HepG2 (cell line): ENCODE results near the gene DOLK. TPM values are rescaled to one million over a fixed set of nuclear protein-coding genes. Genes with fewer than 3 reads are reported as not detected.

ENCODE experiments used
- AKNA ChIP-seq: sonication (generic); formaldehyde crosslinking; IDR thresholded peaks from 2 replicates; pipeline ENCODE4 v1.4.0; 2020; ENCODE audit warnings: missing genetic modification reagents, borderline replicate concordance
- ATRX ChIP-seq: sonication (generic); formaldehyde crosslinking; IDR thresholded peaks from 2 replicates; pipeline ENCODE4 v1.4.0; 2020; ENCODE audit warnings: missing genetic modification reagents, borderline replicate concordance
- CBX5 ChIP-seq: sonication (generic); formaldehyde crosslinking; IDR thresholded peaks from 2 replicates; pipeline ENCODE4 v1.4.0; 2020; ENCODE audit warnings: missing genetic modification reagents, borderline replicate concordance
- CC2D1A ChIP-seq: sonication (generic); formaldehyde crosslinking; IDR thresholded peaks from 2 replicates; pipeline ENCODE4 v1.8.1; 2023; ENCODE audit warnings: mild to moderate bottlenecking, missing genetic modification reagents
- ELF1 ChIP-seq: sonication (generic); formaldehyde crosslinking; IDR thresholded peaks from 2 replicates; pipeline ENCODE4 v1.4.0; 2020; ENCODE audit warnings: missing genetic modification reagents
- HDAC2 ChIP-seq: sonication (generic); formaldehyde crosslinking; IDR thresholded peaks from 2 replicates; pipeline ENCODE4 v1.4.0; 2020; ENCODE audit warnings: missing genetic modification reagents
- HOXA5 ChIP-seq: sonication (generic); formaldehyde crosslinking; IDR thresholded peaks from 2 replicates; pipeline ENCODE4 v1.4.0; 2020; ENCODE audit warnings: missing genetic modification reagents
- HOXA7 ChIP-seq: sonication (generic); formaldehyde crosslinking; IDR thresholded peaks from 2 replicates; pipeline ENCODE4 v1.8.1; 2022; ENCODE audit warnings: mild to moderate bottlenecking, missing genetic modification reagents, moderate library complexity
- JARID2 ChIP-seq: sonication (generic); formaldehyde crosslinking; IDR thresholded peaks from 2 replicates; pipeline ENCODE4 v1.8.1; 2023; ENCODE audit warnings: missing genetic modification reagents, inconsistent platforms; ENCODE audit not compliant: insufficient replicate concordance
- KDM2A ChIP-seq: sonication (generic); formaldehyde crosslinking; IDR thresholded peaks from 2 replicates; pipeline ENCODE4 v1.4.0; 2020; ENCODE audit warnings: low read depth, missing genetic modification reagents, borderline replicate concordance
- NKX3-1 ChIP-seq: sonication (generic); formaldehyde crosslinking; IDR thresholded peaks from 2 replicates; pipeline ENCODE4 v1.5.0; 2020; ENCODE audit warnings: missing genetic modification reagents
- PRMT3 ChIP-seq: sonication (generic); formaldehyde crosslinking; IDR thresholded peaks from 2 replicates; pipeline ENCODE4 v1.8.1; 2022; ENCODE audit warnings: low read depth, mild to moderate bottlenecking, moderate library complexity, missing genetic modification reagents, borderline replicate concordance
- RELA ChIP-seq: sonication (generic); formaldehyde crosslinking; IDR thresholded peaks from 2 replicates; pipeline ENCODE4 v1.4.0; 2020; ENCODE audit warnings: missing genetic modification reagents
- RFX1 ChIP-seq: fragments of 450-650 bp; IDR thresholded peaks from 2 replicates; pipeline ENCODE4 v1.6.1; 2017
- SMYD3 ChIP-seq: sonication (generic); formaldehyde crosslinking; IDR thresholded peaks from 2 replicates; pipeline ENCODE4 v1.8.1; 2023; ENCODE audit warnings: mild to moderate bottlenecking, missing genetic modification reagents
- TEAD3 ChIP-seq: optimal IDR thresholded peaks from 2 replicates; pipeline ENCODE3; 2016; ENCODE audit warnings: borderline replicate concordance
- TOE1 ChIP-seq: sonication (generic); formaldehyde crosslinking; IDR thresholded peaks from 2 replicates; pipeline ENCODE4 v1.4.0; 2020; ENCODE audit warnings: mild to moderate bottlenecking, missing genetic modification reagents
- ZBTB25 ChIP-seq: IDR thresholded peaks from 2 replicates; pipeline ENCODE4 v1.6.1; 2018; ENCODE audit warnings: missing genetic modification reagents
- ZNF230 ChIP-seq: sonication (generic); formaldehyde crosslinking; IDR thresholded peaks from 2 replicates; pipeline ENCODE4 v1.4.0; 2020; ENCODE audit warnings: mild to moderate bottlenecking, missing genetic modification reagents
- ZNF44 ChIP-seq: sonication (generic); formaldehyde crosslinking; IDR thresholded peaks from 2 replicates; pipeline ENCODE4 v1.5.1; 2020; ENCODE audit warnings: mild to moderate bottlenecking, missing genetic modification reagents
- ZNF724P ChIP-seq: sonication (generic); formaldehyde crosslinking; IDR thresholded peaks from 2 replicates; pipeline ENCODE4 v1.8.0; 2022; ENCODE audit warnings: missing genetic modification reagents, borderline replicate concordance
- polyA plus RNA-seq, 8 experiments: library from polyadenylated mRNA; depleted of rRNA in 3 of 8; stranded (reverse) in 7 of 8; unstranded in 1 of 8; fragments of >200 nt; fragmentation: Illumina TruSeq in 4 of 8; extraction: Trizol in 4 of 8; gene quantifications; 2 replicates each; pipeline versions ENCODE4 v1.2.1 to v1.2.3, GENCODE V29; 2011 to 2016; ENCODE audit warnings: low read depth in 4 of 8, missing spikeins in 1 of 8, mixed read lengths in 1 of 8; ENCODE audit not compliant: insufficient read depth in 1 of 8
- total RNA-seq, 5 experiments: library from RNA; depleted of rRNA; stranded (reverse); fragments of >200 nt; fragmentation: Illumina TruSeq; extraction: Trizol; gene quantifications; 2 replicates each; pipeline ENCODE4 v1.2.3, GENCODE V29; 2016; ENCODE audit warnings: low read depth in 1 of 5
- TF ChIP-seq, protein P1 (sequence below): sonication (generic); formaldehyde crosslinking; IDR thresholded peaks from 2 replicates; pipeline ENCODE4 v1.5.1; 2020; ENCODE audit warnings: mild to moderate bottlenecking, missing genetic modification reagents

DOLK gene
- total and polyA plus RNA-seq, 2 of the 13 experiments (the other 11 are each of a cell fraction or from before 2014, with no cell fraction given), result 15.4 to 18.7 TPM

DNA sequence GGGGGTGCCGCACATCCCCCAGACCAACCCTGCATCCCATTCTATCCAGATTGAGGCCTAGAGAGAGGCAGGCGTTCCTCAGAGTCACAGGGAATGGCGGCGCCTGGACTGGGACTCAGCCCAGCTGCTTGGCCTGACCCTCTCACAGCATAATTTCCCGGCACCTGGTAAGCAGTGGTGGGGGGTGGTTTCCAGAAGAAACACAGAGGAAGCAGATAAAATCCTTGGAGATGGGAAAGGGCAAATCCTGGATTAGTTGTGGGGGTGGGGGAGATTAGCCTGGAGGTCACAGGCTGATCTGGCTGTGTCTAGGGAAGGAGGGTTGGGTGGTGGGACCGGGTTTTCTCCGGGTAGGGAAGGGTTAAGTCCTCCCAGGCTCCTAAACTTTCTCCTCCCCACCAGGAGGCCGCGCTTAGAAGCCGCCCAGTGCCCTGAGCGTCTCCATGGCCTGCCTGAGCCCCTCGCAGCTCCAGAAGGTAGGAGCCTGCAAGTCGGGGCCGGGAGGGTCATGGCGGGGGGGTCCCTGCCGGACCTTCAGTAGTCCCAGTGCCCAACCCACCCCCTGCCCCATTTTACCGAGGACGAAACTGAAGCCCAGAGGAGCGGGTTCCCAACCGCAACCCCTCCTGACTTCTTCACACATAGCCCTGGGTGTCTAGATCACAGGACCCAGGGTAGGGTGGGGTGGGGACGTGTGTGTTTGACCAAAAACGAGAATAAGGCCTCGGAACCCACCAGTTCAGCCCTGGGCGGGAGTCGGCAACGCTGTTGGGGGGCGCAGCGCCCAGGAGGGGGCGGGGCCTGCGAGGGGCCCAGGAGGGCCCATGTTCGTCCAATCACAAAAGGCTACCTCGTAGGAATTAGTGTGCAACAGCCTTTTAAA is 25.3 kb downstream of the DOLK start (continued):
- TF ChIP-seq TOE1 (CRISPR knock-in tag) (no peak), HOXA5 (CRISPR knock-in tag) (peak; percentile 60), HOXA7 (CRISPR knock-in tag) (no peak), KDM2A (CRISPR knock-in tag) (peak; percentile 22; the same call in 1 of the 2 replicates), RFX1 (no peak), ELF1 (CRISPR knock-in tag) (no peak), CBX5 (CRISPR knock-in tag) (no peak), ATRX (no peak), ZNF724P (CRISPR knock-in tag) (no peak), JARID2 (CRISPR knock-in tag) (no peak), AKNA (CRISPR knock-in tag) (no peak), ZNF44 (CRISPR knock-in tag) (no peak), ZBTB25 (CRISPR knock-in tag) (no peak), RELA (CRISPR knock-in tag) (no peak), PRMT3 (CRISPR knock-in tag) (no peak), SMYD3 (no peak), HDAC2 (CRISPR knock-in tag) (no peak), CC2D1A (CRISPR knock-in tag) (no peak), ZNF230 (CRISPR knock-in tag) (no peak), TEAD3 (CRISPR knock-in tag) (no peak), NKX3-1 (CRISPR knock-in tag) (no peak)
- TF ChIP-seq, protein P1, sequence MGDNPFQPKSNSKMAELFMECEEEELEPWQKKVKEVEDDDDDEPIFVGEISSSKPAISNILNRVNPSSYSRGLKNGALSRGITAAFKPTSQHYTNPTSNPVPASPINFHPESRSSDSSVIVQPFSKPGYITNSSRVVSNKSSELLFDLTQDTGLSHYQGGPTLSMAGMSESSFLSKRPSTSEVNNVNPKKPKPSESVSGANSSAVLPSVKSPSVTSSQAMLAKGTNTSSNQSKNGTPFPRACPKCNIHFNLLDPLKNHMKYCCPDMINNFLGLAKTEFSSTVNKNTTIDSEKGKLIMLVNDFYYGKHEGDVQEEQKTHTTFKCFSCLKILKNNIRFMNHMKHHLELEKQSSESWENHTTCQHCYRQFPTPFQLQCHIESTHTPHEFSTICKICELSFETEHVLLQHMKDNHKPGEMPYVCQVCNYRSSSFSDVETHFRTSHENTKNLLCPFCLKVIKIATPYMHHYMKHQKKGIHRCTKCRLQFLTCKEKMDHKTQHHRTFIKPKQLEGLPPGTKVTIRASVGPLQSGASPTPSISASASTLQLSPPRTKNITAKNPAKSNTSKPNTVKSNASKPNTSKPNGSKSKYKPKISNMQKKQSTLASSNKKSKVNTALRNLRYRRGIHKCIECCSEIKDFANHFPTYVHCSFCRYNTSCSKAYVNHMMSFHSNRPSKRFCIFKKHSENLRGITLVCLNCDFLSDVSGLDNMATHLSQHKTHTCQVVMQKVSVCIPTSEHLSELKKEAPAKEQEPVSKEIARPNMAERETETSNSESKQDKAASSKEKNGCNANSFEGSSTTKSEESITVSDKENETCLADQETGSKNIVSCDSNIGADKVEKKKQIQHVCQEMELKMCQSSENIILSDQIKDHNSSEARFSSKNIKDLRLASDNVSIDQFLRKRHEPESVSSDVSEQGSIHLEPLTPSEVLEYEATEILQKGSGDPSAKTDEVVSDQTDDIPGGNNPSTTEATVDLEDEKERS, result 0 out of 2 replicates have a peak, but pooled peaks have one; percentile 17
